Stimulated activated naive CD8-positive, alpha-beta T cell treated with anti-CD3 and anti-CD28 coated beads, Interleukin-15, Interleukin-2, amounts not matched to agents 100 U/mL and 50 U/mL, for 24 hours (primary cell): Measurements from ENCODE around the gene ALDH18A1.
"Not testable (repeated sequence)": the region's sequence is repeated elsewhere in the genome, so short reads cannot be mapped to it uniquely, and the experiment has no call there.

Experiments used
- ATAC-seq: fragments of 150-1000 bp; cut with Tn5 transposase; one replicate; pipeline ENCODE4 v1.10.0; 2021
- DNase-seq: peaks from one replicate; pipeline ENCODE4 v3.0.0; 2021

ALDH18A1 gene

DNA sequence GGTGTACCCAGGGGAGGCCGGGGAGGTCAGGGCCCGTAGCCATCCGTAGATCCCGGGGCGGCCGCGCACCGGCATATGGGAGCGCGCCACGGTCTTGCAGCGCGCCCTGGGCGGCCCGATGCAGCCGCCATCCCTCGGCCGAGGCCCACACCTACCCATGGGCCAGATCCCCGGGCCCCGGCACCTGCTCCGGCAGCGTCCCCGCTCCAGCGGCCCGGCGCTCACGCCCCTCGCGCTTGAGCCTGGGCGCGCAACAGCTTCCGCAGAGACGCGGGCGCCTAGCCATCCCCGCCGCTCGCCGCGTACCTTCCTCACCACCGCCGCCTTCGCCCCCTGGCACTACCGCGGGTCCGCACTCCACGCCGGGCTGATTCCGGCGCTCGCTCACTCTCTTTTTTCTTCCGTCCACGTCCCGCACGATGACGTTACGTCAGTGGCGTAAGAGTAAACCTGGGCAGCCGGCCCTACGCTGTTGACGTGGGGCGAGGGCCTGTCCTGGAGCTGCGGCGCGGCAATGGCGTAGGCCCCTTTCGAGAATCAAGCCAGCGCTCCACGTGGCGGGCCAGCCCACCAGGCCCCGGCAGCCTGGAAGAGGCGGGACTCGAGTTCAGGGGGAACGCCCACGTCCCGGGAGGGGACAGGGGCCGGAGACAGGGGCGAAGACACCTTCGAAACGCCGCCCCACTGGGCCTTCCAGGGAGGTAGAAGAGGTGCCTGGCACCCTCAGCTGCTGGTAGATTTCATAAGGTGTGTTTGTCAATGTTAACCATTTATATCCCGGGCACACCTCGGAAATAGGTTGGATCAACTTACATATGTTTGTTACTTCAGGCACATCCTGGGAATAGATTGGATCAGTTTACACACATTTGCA, at the start of gene ALDH18A1:
ALDH18A1 (minus strand) TSS at position 421 of the 874 bp plus-strand sequence. CDS start 3,334 bp downstream, outside the sequence.
- peak; percentile 94 for ATAC-seq
- DNase-seq, result peak; percentile 93

DNA sequence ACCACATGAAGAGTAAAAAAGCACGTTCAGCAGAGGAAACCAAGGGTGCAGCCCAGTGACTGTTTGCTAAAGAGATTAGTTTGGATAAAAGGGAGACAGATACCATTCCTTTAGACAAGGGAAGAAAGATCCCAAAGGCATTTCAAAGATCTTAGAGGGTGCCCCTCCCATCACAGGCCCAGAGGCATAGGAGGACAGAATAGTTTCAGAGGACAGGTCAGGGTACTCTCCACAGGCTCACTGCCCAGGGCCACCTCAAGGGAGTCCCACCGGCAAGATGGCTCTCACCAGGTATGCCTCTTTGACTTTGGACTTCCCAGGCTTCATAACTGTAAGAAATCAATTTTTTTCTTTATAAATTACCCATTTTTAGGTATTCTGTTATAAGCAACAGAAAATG, 41.9 kb upstream of the ALDH18A1 start:
- no peak for ATAC-seq
- no peak for DNase-seq

DNA sequence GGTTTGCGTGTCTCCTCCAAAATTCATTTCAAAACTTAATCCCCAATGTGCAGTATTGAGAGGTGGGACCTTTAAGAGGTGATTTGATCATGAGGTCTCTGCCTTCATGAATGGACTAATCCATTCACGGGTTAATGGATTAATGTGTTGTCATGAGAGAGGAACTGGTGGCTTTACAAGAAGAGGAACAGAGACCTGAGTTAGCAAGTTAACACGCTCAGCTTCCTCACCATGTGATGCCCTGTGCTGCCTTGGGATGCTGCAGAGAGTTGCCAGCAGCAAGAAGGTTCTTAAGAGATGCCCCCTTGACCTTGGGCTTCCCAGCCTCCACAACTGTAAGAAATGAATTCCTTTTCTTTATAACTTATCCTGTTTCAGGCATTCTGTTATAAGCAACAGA, 40.9 kb upstream of the ALDH18A1 start:
- no peak for ATAC-seq
- DNase-seq, result no peak

DNA sequence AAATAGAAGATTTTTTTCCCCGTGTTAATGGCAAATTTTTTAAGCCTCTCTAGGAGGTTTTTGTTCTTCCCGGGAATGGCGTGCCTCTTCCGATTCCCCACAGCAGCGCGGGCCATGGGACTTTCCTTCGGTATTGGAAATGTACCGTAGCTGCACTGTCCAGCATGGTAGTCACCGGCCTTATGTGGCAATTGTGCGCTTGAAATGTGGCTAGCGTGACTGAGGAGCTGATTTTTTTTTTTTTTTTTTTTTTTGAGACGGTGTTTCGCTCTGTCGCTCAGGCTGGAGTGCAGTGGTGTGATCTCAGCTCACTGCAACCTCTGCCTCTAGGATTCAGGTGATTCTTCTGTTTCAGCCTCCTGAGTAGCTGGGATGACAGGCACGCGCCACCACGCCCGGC, 38.2 kb upstream of the ALDH18A1 start:
- DNase-seq (no peak), ATAC-seq (no peak)

DNA sequence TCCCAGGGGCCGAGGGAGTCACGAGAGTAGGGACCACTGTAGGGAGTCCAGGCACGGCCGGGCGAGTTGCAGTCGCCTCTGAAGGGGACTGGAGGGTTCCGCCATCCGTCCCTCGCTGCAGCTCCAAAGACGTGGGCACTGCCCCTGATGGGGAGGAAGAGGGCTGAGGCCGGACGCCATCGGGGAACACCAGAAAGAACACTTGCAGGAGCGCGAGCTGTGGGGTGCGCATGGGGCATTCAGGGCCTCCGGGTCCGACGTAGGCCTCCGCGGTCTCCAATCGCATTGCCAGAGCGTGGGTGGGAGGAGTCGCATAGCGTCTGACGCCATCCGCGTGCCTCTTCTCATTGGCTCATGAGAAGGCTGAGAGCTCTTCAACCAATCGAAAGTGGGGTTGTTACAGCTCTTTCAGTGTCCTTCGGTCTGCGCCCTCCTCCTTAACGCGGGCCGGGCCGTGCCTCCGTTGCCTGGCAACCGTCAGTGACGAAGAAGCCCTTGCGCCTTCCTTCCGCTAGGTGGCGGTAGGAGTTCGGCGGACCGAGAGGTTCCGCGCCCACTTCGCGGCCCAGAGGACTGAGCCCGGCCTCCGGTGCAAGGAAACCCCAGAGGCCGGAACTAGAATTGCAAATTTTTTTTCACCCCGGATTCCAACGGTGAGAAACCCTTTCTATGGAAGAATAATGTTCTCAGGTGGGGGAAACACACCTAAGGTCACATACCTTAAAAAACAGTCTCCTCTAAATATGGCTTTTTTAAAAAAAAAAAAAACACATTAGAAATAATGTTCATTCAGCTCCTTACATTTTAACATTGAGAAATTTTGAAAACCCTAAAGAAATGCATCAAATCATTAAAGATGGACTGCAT, 37.4 kb upstream of the ALDH18A1 start, which contains the start of gene TCTN3:
TCTN3 (minus strand) TSS at position 260 of the 867 bp plus-strand sequence; CDS start at position 232, 28 bp downstream.
- ATAC-seq (peak; percentile 100), DNase-seq (peak; percentile 95)

DNA sequence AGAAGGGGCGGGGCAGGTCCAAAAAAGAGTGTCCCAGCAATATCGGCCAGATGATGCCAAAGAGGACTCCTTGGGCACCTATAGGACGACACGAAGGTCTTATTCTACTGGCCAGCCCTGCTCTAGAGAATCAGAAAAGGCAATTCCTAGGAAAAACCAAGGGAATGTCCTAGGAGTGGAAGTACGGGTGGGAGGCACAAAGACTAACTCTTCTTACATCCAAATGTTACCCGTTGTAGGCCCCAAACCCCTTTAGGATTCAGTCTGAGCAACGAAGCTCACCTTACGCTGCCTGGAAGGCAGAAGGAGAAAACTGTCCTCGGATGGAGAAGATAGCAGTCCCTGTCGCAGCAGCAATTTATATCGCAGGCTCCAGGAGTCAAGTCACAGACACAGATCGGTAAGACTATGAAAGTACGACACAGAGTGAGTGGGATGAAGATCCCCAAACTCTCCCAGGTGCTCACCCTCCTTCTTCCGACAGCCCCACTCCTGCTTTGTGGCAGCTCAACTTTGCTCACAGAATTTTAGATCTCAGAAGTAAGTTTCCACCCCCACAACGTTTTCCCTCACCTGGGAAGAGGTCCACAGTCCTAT, 36.7 kb upstream of the ALDH18A1 start:
- DNase-seq, result no peak
- no peak for ATAC-seq

DNA sequence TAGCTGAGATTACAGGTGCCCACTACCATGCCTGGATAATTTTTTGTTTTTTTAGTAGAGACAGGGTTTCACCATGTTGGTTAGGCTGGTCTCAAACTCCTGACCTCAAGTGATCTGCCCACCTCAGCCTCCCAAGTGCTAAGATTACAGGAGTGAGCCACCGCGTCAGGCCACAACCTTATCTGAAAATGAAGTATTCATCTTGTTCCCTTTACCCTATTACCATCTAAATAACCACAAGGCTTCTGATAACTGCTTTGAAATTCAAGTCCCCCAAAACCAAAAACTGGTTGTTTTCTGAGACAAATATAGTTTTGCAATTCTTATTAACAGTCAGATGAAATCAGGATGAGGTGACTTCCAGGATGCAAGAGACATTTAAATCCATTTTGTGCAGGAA, 34.8 kb upstream of the ALDH18A1 start:
- no peak for ATAC-seq
- no peak for DNase-seq

DNA sequence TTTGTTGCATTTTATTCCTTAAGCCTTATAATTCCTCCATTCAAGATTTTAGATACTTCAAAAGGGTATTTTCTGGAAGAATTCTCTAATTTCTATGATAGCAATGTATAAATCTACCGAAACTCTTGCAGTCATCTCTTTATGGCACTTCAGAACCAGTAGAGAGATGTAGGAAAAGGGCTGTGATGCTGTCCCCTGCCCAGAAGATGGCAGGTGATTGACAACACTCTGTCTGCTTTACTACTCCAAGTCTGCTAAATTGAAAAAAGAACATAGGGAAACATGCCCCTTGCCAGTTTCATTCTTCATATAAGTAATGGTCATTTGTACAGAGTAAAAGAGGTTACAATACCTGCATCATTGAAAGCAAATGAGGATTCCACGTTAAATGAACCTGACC, 32.1 kb upstream of the ALDH18A1 start:
- ATAC-seq, result no peak

DNA sequence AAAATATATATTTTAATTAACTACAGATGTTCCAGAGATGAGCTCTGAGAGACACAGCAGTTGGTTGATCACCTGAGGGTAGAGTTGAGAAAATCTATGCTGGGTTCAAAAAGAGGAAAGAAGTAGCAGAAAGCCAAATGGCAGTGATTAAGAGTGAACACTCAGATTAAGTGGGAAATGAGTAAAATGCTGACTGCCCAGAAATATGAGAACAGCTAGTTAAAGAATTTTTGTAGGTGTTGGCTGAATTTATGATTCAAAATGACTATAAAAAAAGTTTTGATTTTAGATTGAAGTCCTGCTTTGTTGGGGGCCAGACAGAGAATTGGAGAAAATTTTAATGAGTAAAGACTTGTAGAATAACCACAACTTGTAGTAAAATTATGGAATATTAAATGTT, 27.5 kb upstream of the ALDH18A1 start:
- no peak for ATAC-seq
- DNase-seq, result no peak

More for the DNA sequence above, 32.1 kb upstream of the ALDH18A1 start:
- DNase-seq, result no peak

DNA sequence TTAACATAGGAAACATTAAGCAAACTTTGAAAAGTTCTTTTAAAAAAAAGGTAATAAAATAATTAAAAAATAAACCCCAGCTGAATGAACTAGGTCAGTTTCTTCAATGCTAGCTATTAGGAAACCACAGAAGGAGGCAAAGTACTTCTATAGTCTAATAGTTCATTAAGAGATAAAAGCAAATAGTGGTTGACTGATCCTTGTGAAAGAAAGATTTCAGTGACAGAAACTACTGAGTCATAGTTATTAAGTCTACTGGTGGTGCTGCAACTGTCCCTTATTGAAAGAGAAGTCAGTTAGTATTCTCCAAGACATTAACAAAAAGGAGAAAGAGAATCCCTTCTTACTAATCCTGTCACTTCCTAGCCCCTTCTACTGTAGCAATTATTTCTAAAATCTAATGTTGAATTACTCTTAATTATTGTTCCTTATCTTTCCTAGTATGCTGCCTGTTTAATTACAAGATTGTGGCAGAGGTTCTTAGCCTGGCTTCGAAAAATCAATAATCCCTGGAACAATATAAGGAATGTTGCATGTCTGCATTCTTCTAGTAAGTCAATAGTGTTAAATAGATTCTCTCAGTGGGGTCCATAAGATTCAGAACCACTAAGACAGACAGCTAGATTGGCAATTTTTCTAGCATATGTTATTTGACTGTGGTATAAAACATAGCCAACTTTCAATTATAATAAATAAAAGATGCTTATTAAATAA, 19.0 kb upstream of the ALDH18A1 start:
- DNase-seq (no peak), ATAC-seq (no peak)

DNA sequence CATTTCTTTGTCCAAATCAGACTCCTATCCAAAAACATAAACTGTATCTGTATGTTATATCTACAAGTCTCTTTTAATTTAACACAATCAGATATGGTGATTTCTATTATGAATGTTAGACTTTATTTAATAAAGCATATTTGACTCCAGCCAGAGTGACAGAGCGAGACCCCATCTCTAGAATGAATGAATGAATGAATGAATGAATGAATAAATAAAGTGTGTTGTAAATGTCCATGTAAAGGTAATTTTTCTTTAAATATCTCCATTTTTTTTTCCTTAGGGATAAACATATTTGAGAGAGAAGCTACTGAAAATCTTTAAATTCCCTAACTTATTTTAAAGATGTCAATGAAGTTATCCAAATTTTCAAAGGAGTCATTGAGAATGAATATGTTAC, 18.1 kb upstream of the ALDH18A1 start:
- DNase-seq (no peak), ATAC-seq (no peak)

DNA sequence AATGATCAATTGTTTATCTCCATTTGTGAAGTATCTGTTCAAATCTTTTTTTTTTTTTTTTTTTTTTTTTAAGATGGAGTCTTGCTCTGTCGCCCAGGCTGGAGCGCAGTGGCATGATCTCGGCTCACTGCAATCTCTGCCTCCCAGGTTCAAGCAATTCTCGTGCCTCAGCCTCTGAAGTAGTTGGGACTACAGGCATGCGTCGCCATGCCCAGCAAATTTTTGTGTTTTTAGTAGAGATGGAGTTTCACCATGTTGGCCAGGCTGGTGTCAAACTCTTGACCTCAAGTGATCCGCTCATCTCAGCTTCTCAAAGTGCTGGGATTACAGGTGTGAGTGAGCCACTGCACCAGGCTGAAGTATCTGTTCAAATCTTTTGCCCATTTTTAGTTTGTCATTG, 16.1 kb upstream of the ALDH18A1 start:
- not testable (repeated sequence) for ATAC-seq

DNA sequence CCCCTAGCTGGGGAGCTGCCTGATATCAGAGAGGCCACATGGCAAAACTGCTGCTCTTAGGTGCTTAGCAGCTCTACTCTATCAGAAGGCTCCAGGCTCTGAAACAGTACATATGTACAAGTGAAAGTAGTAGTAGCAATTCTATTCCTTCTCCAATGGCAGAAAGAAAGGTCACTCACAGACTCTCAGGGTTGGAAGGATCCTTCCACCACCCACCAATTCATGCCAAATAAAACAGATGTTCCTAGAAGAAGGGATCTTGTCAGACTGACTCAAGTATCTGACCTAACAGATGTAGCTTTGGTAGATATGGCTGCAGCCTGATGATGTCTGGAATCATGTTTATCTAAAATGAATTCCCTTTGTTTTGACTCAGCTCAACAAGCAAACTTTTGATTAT, 8.0 kb upstream of the ALDH18A1 start:
- no peak for DNase-seq
- no peak for ATAC-seq

More for the DNA sequence above, 16.1 kb upstream of the ALDH18A1 start:
- not testable (repeated sequence) for DNase-seq

DNA sequence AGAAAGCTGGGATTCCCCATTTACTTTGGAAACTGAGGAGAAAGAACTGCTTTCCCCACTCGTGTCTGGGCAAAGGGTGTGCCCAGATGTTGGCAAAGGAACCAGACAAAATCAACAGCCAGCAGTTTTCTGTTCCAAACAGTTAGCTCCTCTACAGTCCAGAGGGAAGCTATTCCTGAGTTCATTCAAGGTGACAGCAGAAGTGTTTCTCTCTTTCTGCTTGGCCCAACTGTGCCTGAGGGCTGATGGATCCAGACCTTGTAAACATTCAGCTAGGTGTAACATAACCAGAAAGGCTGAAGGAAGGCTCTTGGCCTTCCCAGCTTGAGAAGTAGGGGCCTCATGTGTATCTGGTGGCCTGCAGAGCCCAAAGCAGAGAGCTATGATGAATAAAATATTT, 7.0 kb upstream of the ALDH18A1 start:
- DNase-seq (no peak), ATAC-seq (no peak)

DNA sequence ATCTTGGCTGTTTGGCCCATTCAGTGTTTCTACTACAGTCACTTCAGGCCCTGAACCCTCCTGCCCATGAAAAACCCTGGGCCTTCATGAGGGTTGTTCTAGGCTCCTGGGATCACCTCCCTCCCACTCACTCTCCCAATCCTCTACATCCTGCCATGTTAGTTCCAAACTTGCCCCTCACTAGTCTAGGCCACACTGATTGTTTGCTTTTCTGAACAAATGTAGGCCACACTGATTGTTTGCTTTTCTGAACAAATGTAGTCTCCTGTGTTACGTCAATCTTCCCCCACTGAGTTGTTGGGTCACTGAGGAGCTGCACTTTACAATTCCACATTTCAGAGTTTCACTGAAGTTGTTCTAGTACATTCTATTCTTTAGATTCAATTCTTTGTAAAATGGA, 5.3 kb upstream of the ALDH18A1 start:
- DNase-seq (no peak), ATAC-seq (no peak)

DNA sequence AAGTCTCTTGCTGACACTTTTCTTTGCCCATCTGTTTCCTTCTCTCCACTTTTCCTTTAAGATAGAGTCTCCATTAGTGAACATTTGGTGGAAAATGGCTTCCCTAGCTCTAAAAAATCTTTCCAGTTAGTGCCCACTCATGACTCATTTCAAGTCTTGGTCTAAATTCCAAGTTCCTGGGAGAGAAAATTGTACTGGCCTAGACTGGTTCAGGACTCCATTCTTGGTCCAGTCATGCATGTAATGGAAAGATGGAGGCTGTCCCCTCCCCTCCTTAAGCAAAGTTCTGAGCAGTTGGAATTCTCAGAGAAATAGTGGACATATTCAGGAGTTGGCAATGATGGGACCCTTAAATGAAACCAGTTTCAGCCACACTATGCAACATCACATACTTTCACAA, 3.8 kb upstream of the ALDH18A1 start:
- no peak for DNase-seq
- ATAC-seq, result no peak

DNA sequence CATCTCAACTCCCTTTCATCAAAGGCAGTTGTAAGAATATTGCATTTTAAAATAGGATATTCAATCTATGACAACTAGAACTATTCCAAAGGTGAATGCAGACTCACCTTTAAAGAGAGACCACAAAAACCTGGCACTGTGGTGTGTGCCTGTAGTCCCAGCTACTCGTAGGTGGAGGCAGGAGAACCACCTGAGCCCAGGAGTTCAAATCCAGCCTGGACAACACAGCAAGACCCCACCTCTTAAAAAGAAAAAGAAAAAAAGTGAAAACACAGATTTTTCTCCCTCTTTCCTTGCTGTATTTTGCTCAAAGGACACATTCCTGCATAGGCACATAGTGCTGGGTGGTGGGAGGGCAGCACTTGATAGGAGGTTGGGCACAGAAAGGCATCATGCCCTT, 739 bp upstream of the ALDH18A1 start:
- DNase-seq (no peak), ATAC-seq (no peak)

DNA sequence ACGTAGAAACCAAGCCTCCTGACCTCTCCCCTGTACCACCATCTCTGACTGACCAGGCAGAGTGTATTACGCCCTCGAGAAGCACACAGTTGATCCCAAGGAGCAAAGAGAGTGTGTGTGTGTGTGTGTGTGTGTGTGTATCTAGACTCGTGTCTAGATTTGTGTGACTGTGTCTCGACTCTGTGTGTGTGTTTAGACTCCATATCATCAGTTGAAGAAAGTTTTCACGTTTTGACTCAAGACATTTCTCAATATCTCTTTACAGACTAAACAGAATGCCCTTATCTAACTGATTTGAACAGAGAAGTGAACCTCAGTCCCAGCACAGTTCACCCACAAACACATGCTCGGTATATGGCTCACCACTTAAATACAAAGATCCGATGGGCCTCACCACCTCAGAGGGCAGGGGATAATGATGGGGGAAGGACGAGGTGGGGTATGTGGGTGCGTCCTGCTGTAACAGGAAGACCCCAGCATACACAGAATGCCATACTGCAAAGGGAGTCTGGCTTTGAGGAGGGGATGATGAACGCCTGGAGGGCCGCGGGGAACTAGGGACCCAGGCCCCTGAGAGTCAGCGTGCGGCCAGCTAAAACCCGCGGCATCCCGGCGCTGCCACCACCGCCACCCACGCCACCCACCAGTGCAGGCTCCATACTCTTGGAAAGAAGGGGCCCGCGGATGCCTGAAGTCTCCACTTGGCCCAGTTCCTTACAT, 780 bp downstream of the ALDH18A1 start:
- no peak for DNase-seq
- peak; percentile 29 for ATAC-seq

DNA sequence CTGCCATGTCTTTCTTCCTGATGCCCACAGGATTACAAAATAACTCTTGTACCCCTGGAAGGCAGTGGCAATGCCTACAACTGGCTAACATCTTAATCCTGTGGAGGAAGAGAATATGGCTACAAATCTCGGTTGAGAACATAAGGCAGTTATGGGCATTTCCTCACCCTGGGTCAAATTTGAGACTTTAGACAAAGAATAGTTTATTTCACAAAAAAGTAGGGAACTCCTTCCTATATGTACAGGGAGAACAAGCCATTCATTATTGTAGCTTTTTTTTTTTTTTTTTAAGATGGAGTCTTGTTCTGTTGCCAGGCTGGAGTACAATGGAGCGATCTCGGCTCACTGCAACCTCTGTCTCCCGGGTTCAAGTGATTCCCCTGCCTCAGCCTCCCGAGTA, 2.6 kb downstream of the ALDH18A1 start:
- DNase-seq (no peak), ATAC-seq (no peak)

DNA sequence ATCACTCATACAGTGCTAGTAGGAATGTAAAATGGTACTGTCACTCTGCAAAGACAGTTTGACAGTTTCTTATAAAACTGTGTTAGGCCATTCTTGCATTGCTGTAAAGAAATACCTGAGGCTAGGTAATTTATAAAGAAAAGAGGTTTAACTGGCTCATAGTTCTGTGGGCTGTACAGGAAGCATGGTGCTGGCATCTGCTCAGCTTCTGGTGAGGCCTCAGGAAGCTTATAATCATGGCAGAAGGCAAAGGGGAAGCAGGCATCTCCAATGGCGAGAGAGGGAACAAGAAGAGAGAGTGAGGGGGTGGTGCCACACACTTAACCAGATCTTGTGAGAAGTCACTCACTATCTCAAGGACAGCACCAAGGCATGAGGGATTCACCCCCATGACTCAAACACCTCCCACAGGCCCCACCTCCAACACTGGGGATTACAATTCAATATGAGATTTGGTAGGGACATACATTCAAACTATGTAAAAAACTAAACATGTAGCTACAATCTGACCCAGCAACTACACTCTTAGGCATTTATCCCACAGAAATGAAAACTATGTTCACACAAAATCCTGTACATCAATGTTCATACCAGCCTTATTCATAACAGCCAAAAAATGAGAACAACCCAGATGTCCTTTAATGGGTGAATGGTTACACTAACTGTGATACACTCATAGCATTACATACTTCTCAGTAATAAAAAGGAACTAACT, 5.0 kb downstream of the ALDH18A1 start:
- no peak for ATAC-seq

DNA sequence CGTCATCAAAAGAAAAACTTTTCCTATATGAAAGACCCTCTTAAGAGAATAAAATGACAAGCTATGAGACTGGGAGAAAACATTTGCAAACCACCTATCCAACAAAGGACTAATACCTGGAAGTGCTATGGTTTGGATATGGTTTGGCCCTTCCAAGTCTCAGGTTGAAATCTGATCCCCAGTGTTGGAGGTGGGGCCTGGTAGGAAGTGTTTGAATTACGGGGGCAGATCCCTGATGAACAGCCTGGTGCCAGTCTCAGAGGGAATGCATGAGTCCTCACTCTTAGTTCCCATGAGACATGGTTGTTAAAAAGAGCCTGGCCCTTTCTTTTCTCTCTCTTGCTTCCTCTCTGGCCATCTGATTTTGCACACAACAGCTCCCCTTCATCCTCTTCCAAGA, 6.3 kb downstream of the ALDH18A1 start:
- DNase-seq (no peak), ATAC-seq (no peak)

More for the DNA sequence above, 5.0 kb downstream of the ALDH18A1 start:
- peak; percentile 6 for DNase-seq
